HL-60 (cell line): ENCODE measurements around the gene PRSS50.

Experiments used
- CTCF ChIP-seq: IDR thresholded peaks from one replicate; pipeline ENCODE4 v1.5.1; 2011; ENCODE audit warnings: low read length, control low read depth, inconsistent platforms; ENCODE audit not compliant: insufficient read depth
- SPI1 ChIP-seq: IDR thresholded peaks from 2 replicates; pipeline ENCODE4 v1.6.1; 2012; ENCODE audit warnings: low read depth, mild to moderate bottlenecking, borderline replicate concordance

GRCh38 chr3:46711305-46711704 is 6.4 kb downstream of the PRSS50 start:
- no peak for TF ChIP-seq CTCF
- no peak for TF ChIP-seq SPI1
